Activated CD4-positive, alpha-beta memory T cell treated with anti-CD3 and anti-CD28 coated beads for 36 hours (primary cell): ENCODE data around the gene TMEM108. TPM values are rescaled to one million over a fixed set of nuclear protein-coding genes. Genes with fewer than 3 reads are reported as not detected.

ENCODE experiments used
- CTCF ChIA-PET: fragments of 350-600 bp; sonication (Branson Sonifier 250); formaldehyde crosslinking; loops from one replicate; lab custom pipeline; 2021; ENCODE audit warnings: antibody characterized with exemption, inconsistent platforms; lab: Charles Lee
- POLR2A ChIA-PET: fragments of 350-600 bp; sonication (Branson Sonifier 250); formaldehyde crosslinking; loops from one replicate; lab custom pipeline; 2021; ENCODE audit warnings: antibody characterized with exemption; lab: Charles Lee
- DNase-seq: peaks from one replicate; pipeline ENCODE4 v3.0.0-alpha.2; 2020
- H3K27ac Mint-ChIP-seq: one replicate; pipeline ENCODE4 v1.8.0; 2021; ENCODE audit warnings: mixed read lengths
- H3K27me3 Mint-ChIP-seq: one replicate; pipeline ENCODE4 v1.8.0; 2021; ENCODE audit warnings: mixed read lengths
- H3K36me3 Mint-ChIP-seq: one replicate; pipeline ENCODE4 v1.8.0; 2021; ENCODE audit warnings: mixed read lengths
- H3K4me1 Mint-ChIP-seq: one replicate; pipeline ENCODE4 v1.8.0; 2021; ENCODE audit warnings: low read depth, mixed read lengths
- H3K4me3 Mint-ChIP-seq: one replicate; pipeline ENCODE4 v1.8.0; 2021; ENCODE audit warnings: mild to moderate bottlenecking, mixed read lengths
- H3K9me3 Mint-ChIP-seq: one replicate; pipeline ENCODE4 v1.8.0; 2021; ENCODE audit warnings: mixed read lengths
- intact Hi-C: fragments of 100-400 bp; cut with micrococcal nuclease; formaldehyde crosslinking; loops from one replicate; pipeline ENCODE4 v1.15.1; 2023
- total RNA-seq, 2 experiments: library from RNA; stranded (reverse); gene quantifications; one replicate each; pipeline ENCODE4 v1.2.3, GENCODE V29; 2021

TMEM108 gene
- total RNA-seq, 2 experiments from 2014 or later: not detected

DNA sequence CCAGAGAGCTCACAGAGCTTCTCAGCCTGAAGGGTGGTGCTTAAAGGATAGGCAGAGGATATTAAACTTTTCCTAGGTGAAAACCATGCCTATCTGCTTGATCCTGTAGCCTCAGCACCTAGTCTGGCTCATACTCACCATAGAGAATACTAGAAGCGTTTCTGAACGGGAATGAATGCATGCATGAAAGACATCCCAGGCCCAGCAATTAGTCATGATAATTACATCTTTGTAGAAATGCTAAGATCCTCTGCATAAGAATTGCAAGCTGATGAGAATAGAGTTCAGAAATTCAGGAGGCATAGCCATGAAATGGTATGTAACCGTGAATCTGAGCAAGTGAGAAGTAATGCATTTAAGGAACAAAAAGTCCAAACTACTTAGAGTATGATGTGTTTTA is 5.9 kb upstream of the TMEM108 start:
- no peak overlapping the region for H3K27ac Mint-ChIP-seq
- DNase-seq: no peak
- H3K36me3 Mint-ChIP-seq: no peaks in the 10 kb centered on the region
- no peaks in the 10 kb centered on the region for H3K4me1 Mint-ChIP-seq
- POLR2A ChIA-PET: no interaction called here
- no peaks in the 10 kb centered on the region for H3K9me3 Mint-ChIP-seq
- H3K4me3 Mint-ChIP-seq: no peak overlapping the region
- CTCF ChIA-PET: interaction anchor here (0.9 kb wide), 1 partner anchor 10 kb away, joined by 4 read pairs; no protein-coding TSS in a partner anchor
- intact Hi-C loops: no loop called here
- peaks cover 11% of the 10 kb centered on the region for H3K27me3 Mint-ChIP-seq

DNA sequence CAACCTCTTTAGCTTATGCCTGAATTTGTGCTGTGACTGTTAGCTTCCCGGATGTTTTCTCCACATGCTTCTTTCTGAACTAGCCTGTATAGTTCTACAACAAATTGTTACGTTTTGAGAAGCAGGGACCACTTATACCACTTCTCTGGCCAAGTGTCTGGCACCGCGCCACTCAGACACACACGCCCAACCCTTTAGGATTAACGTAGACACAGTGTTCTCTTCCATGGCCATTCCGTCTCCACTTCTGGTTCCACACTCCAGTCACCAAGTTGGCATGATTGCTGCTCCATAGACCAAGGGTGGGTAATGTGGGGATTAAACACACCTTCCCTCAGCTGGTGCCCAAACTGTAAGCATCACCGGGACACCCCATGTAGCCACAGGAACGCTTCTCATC is 755 bp upstream of the TMEM108 start:
- ChIA-PET POLR2A (no interaction called here), CTCF (interaction anchor here (1.1 kb wide), 1 partner anchor 311 kb away, joined by 3 read pairs; no protein-coding TSS in a partner anchor)
- H3K9me3 Mint-ChIP-seq: no peaks in the 10 kb centered on the region
- H3K4me3 Mint-ChIP-seq: no peak overlapping the region
- H3K4me1 Mint-ChIP-seq: peaks cover 5% of the 10 kb centered on the region
- DNase-seq: no peak
- H3K27me3 Mint-ChIP-seq: peaks cover 39% of the 10 kb centered on the region
- intact Hi-C loops: loop anchor here (5.0 kb wide), 1 partner anchor 310 kb away; no protein-coding TSS in a partner anchor
- no peaks in the 10 kb centered on the region for H3K36me3 Mint-ChIP-seq
- H3K27ac Mint-ChIP-seq: no peak overlapping the region

DNA sequence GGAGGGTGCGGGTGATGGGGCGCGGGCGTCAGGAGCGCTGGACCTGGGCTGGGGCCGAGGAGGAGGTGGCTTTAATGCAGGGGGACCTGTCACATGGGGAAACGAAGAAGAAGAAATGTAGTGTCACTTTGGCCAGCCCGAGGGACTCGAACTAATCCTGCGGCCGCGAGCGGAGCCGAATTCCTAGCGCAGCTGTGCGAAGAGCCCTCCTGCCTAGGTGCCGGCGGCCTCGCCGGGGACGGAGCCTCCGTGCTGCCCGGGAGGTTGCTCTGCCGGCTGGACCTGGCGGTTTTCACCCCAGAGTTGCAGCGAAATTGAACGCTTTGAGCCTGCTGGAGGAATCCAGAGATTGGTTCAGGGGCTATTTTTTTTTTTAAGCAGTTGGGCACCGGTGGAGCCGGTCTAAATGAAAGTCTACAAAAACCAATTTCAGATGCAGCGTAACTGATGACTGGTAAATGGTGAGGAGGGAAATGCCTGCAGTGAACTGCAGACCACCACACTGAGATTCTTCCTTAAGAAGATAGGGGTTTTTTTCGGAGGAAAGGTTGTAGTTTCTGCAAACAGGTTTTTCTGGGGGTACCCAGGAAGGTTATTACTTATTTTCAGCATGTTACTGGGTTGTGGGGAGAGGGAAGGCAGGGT is 662 bp downstream of the TMEM108 start:
- peaks cover 5% of the 10 kb centered on the region for H3K4me1 Mint-ChIP-seq
- no peaks in the 10 kb centered on the region for H3K9me3 Mint-ChIP-seq
- intact Hi-C loops: loop anchor here (5.0 kb wide), 1 partner anchor 312 kb away; no protein-coding TSS in a partner anchor
- peak; percentile 9 for DNase-seq
- CTCF ChIA-PET: no interaction called here
- H3K4me3 Mint-ChIP-seq: no peak overlapping the region
- H3K27ac Mint-ChIP-seq: no peak overlapping the region
- POLR2A ChIA-PET: no interaction called here
- no peaks in the 10 kb centered on the region for H3K36me3 Mint-ChIP-seq
- peaks cover 39% of the 10 kb centered on the region for H3K27me3 Mint-ChIP-seq

DNA sequence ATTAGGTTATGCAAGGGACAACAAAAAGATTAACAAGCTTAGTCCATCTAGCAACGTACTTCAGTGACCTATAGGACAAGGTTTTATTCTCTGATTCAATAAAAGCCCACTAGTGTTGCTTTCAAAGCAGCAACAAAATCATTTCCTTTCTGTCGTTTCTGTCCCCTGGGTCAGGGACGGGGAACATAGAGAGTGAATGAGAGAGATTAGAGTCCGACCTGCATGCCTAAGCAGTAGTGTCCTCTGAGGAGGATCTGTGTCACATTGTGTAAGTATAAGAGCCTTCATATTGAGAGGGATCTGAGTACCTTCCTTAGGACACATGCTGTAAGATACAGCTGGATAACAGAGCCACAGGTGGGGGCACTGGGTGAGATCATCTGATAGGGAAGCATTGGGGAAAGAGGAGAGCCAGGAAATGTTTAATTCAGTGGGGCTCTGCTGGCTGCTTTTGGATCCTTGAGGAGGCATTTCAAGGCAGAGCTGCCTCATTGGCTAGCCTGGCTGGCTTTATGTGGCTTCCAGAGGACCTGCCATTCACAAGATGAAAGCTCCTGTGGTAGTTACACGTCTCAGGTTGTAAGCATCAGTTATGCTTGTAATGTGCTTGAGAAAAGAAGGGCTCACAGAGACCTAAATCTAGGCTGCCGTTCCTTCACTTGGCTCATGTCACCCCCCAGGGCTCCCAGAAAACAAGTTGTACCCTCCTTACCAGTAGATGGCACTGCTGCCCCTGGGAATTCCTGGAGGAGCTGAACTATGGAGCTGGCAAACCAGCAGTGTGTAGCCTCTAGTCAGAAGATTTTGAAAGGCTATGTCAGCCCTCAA is 2.7 kb downstream of the TMEM108 start:
- intact Hi-C loops: loop anchor here (1.0 kb wide), 2 partner anchors 343 to 382 kb away; no protein-coding TSS in a partner anchor
- Mint-ChIP-seq H3K27ac (no peak overlapping the region), H3K4me3 (no peak overlapping the region), H3K36me3 (no peaks in the 10 kb centered on the region), H3K27me3 (peaks cover 37% of the 10 kb centered on the region), H3K9me3 (no peaks in the 10 kb centered on the region), H3K4me1 (peaks cover 5% of the 10 kb centered on the region)
- ChIA-PET CTCF (interaction anchor here (0.9 to 2.3 kb wide), 5 partner anchors 310 to 385 kb away, joined by 3 to 7 read pairs (median 4); no protein-coding TSS in a partner anchor), POLR2A (no interaction called here)
- DNase-seq: peak; percentile 58

DNA sequence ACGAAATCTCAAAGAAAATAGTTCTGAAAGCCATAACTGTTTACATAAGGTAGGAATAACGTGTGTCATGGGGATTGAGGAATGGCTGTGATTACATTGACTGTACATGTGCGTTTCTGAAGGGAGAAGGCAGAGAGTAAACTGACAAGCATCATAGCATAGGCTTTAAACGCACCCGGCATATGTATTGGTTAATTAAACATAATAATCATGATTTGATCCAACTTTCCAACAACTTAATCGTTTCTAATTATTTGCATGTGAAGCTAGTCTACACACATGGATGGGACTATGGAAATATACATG is 3.3 kb downstream of the TMEM108 start:
- peaks cover 34% of the 10 kb centered on the region for H3K27me3 Mint-ChIP-seq
- H3K36me3 Mint-ChIP-seq: no peaks in the 10 kb centered on the region
- H3K9me3 Mint-ChIP-seq: no peaks in the 10 kb centered on the region
- DNase-seq: no peak
- H3K27ac Mint-ChIP-seq: no peak overlapping the region
- H3K4me3 Mint-ChIP-seq: no peak overlapping the region
- ChIA-PET CTCF (interaction anchor here (0.9 to 2.3 kb wide), 5 partner anchors 310 to 384 kb away, joined by 3 to 7 read pairs (median 4); no protein-coding TSS in a partner anchor), POLR2A (no interaction called here)
- H3K4me1 Mint-ChIP-seq: peaks cover 5% of the 10 kb centered on the region
- intact Hi-C loops: loop anchor here (1.0 kb wide), 2 partner anchors 343 to 382 kb away; no protein-coding TSS in a partner anchor

DNA sequence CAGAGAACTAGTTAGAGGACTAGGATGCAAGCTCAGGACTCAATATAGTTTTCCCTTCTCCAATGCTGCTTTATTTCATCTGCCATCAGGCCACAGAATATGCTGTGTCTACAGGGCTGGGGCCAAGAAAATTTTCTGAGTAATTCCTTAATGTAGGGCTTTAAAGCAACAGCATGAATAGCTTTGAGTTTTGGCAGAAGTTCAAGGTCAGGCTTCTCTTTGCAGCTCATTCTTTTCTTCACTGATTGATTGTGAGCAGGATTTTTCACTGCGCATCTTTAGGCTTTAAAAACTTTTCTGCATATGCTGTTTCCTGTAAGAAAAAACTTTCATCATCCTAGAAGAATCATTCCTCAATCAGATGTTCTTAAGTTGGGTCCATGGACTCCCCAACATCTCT is 4.6 kb downstream of the TMEM108 start:
- Mint-ChIP-seq H3K27ac (no peak overlapping the region), H3K4me1 (peaks cover 2% of the 10 kb centered on the region), H3K36me3 (no peaks in the 10 kb centered on the region), H3K27me3 (peaks cover 24% of the 10 kb centered on the region), H3K9me3 (no peaks in the 10 kb centered on the region), H3K4me3 (no peak overlapping the region)
- ChIA-PET POLR2A (no interaction called here), CTCF (interaction anchor here (2.3 kb wide), 1 partner anchor 382 kb away, joined by 7 read pairs; no protein-coding TSS in a partner anchor)
- no peak for DNase-seq
- intact Hi-C loops: no loop called here

DNA sequence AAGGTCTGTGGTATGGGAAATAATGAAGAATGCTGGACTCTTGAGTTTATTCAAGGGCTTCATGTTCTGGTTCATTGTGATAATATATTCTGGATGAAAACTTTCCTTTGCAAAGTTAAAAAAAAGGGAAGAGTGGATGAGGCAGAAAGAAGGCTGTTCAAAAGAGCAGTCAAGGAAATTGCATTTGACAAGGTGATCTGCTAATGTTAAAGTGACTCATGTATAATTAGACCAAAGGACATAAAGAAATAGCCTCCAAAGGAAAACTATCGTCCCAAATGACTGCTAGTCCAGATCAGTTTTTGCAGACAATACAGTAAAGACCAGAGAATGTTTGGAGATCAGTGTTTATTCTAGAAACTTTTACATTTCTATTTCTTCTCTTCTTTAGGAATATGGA is 9.8 kb downstream of the TMEM108 start:
- Mint-ChIP-seq H3K4me3 (no peak overlapping the region), H3K27ac (no peak overlapping the region), H3K4me1 (no peaks in the 10 kb centered on the region), H3K27me3 (no peaks in the 10 kb centered on the region), H3K9me3 (no peaks in the 10 kb centered on the region), H3K36me3 (no peaks in the 10 kb centered on the region)
- intact Hi-C loops: no loop called here
- ChIA-PET CTCF (no interaction called here), POLR2A (no interaction called here)
- DNase-seq: no peak

DNA sequence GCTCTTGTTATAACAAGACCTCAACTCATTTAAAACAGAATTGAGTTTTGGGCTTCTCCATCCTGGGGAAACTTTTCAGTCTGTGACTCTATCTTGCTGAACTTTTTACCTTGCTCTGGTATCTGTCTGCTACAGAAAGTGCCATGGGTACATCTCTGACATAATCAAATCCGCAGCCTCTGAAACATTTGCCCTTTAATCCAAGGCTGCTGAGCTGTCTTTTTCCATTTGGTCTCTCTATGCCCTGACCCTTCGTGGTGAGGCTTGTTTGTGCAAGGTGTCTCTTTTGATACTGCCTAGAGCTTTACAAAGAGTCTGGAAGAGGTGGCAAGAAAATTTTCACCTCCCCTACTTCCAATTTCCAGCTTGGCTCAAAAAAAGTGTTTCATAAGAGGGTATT is 11.3 kb downstream of the TMEM108 start:
- no peak for DNase-seq
- Mint-ChIP-seq H3K36me3 (no peaks in the 10 kb centered on the region), H3K4me1 (no peaks in the 10 kb centered on the region), H3K4me3 (no peak overlapping the region), H3K9me3 (no peaks in the 10 kb centered on the region), H3K27ac (no peak overlapping the region), H3K27me3 (no peaks in the 10 kb centered on the region)
- POLR2A ChIA-PET: no interaction called here
- CTCF ChIA-PET: no interaction called here
- intact Hi-C loops: no loop called here

DNA sequence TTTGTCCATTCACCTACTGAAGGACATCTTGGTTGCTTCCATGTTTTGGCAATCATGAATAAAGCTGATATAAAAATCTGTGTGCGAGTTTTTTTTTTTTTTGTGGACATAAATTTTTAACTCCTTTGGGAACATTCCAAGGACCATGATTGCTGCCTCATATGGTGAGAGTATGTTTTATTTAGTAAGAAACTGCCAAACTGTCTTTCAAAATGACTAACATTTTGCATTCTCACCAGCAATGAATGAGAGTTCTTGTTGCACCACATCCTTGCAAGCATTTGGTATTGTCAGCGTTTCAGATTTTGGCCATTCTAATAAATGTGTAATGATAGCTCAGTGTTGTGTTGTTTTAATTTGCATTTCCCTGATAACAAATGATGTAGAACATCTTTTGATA is 12.7 kb downstream of the TMEM108 start:
- Mint-ChIP-seq H3K4me3 (no peak overlapping the region), H3K27me3 (no peaks in the 10 kb centered on the region), H3K9me3 (no peaks in the 10 kb centered on the region), H3K36me3 (no peaks in the 10 kb centered on the region), H3K27ac (no peak overlapping the region), H3K4me1 (no peaks in the 10 kb centered on the region)
- CTCF ChIA-PET: no interaction called here
- no peak for DNase-seq
- intact Hi-C loops: no loop called here
- POLR2A ChIA-PET: no interaction called here

DNA sequence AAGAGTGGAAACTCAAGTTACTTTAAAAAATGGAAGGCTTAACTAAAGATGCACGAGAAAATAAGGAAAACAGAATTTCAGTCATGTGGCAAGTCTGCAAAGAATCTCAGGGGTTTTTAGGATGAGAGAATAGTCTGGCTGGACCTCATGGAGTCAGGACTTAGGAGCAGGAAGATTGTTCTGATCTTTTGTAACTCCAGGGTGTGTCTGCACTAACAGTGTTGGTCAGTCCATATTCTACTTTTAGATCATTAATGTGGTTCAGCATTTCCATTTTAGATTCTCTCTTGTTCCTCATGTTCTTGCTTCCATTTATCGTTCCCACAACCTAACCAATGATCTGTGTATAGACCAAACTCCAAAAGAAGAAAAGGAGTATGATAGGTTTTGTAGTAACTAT is 15.3 kb downstream of the TMEM108 start:
- ChIA-PET CTCF (no interaction called here), POLR2A (no interaction called here)
- Mint-ChIP-seq H3K36me3 (no peaks in the 10 kb centered on the region), H3K27me3 (no peaks in the 10 kb centered on the region), H3K27ac (no peak overlapping the region), H3K4me3 (no peak overlapping the region), H3K9me3 (no peaks in the 10 kb centered on the region), H3K4me1 (no peaks in the 10 kb centered on the region)
- intact Hi-C loops: no loop called here
- no peak for DNase-seq

DNA sequence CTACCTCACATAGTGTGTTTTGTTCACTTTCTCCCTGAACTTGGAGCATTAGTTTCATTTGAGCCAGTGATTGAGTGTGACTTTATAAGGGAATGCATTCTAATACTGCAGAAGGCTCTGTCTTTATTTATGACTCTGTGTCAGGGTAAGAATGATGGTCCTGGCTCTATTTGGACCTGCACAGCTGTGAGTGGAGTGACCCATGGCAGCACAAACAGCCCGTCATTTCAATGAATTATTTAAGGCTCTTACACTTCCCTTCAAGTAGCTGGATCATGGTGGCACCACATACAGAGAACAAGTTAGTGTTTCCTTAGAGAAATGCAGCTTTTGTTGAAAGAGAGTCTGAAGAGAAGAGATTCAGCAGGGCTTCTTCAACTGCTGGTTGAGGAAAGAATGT is 16.4 kb downstream of the TMEM108 start:
- Mint-ChIP-seq H3K9me3 (no peaks in the 10 kb centered on the region), H3K27me3 (no peaks in the 10 kb centered on the region), H3K4me3 (no peak overlapping the region), H3K36me3 (no peaks in the 10 kb centered on the region), H3K27ac (no peak overlapping the region), H3K4me1 (no peaks in the 10 kb centered on the region)
- CTCF ChIA-PET: no interaction called here
- POLR2A ChIA-PET: no interaction called here
- intact Hi-C loops: no loop called here
- DNase-seq: no peak

DNA sequence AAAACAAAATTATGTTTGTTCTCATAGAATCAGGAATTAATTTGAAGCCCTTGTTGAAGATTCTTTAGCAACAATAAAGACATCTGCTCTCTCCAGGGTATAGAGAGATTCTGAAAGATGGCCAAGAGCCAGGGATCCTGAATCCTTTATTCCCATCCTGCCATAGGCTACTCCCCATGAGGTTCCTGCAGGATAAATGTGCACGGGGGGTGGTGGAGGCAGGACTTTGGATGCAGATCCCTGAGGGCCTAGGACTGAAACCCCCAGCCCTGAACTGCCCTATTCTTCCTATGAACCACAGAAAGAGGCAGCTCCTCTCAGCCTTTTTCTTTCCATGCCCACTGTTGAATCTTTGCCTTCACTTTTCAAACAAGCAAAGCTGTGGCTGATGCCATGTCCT is 17.1 kb downstream of the TMEM108 start:
- Mint-ChIP-seq H3K4me3 (no peak overlapping the region), H3K9me3 (no peaks in the 10 kb centered on the region), H3K27ac (no peak overlapping the region), H3K36me3 (no peaks in the 10 kb centered on the region), H3K4me1 (no peaks in the 10 kb centered on the region), H3K27me3 (no peaks in the 10 kb centered on the region)
- POLR2A ChIA-PET: no interaction called here
- CTCF ChIA-PET: no interaction called here
- intact Hi-C loops: no loop called here
- no peak for DNase-seq
